ENCODE data around the gene PCDHA4.
"Not testable (repeated sequence)": the region's sequence is repeated elsewhere in the genome, so short reads cannot be mapped to it uniquely, and the experiment has no call there.

The PCDHA4 gene

GRCh38 chr5:140806834-140807775, at the start of gene PCDHA4:
Gene PCDHA4 (plus strand): TSS chr5:140807068.
- DNase-seq: no peak

DNA sequence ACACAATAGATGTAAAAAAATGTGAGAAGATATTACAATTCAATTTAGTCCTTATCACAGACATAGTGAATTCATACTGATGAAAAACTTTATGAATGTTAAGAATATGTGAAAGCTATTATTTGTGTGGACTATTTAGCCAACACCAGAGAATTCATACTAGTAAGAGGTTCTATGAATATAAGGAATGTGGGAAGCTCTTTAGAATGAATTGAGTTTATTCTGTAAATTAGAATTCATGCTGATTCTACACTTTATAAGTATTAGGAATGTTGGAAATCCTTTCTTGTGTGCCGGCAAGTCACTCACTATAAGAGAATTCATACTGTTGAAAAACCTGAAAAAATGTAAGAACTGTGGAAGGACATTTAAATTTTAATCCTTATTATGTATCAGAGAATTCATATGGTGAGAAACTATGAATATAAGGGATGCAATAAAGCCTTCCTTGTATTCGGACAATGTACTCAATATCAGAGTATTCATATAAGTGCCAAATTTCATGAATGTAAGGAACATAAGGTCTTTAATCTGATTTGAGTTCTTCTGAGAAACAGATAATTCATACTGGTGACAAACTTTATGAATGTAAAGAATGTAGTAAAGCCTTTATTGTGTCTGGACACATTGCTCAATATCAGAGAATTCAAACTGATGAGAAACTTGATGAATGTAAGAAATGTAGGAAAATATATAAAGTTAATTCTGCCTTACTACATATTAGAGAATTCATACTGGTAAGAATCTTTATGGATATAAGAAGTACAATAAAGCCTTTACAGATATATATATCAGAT, 42.5 kb upstream of the PCDHA4 start:
- DNase-seq: no peak

DNA sequence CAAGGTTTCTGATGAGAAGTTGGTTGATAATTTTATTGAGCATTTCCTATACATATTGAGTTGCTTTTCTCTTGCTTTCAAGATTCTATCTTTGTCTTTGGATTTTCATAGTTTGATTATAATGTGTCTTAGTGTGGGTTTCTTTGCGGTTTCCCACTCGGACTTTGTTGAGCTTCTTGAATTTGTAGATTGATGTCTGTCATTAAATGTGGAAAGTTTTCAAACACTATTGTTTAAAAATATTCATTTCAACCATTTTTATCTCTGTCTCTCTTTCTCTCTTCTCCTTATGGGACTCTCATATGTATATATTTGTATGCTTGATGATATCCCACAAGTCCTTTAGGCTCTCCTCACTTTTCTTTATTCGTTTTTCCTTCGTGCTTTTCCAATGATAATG, 39.4 kb upstream of the PCDHA4 start:
- no peak for DNase-seq

- no peak for DNase-seq
Observed at GRCh38 chr5:140780512-140780911, 26.4 kb upstream of the PCDHA4 start.

DNA sequence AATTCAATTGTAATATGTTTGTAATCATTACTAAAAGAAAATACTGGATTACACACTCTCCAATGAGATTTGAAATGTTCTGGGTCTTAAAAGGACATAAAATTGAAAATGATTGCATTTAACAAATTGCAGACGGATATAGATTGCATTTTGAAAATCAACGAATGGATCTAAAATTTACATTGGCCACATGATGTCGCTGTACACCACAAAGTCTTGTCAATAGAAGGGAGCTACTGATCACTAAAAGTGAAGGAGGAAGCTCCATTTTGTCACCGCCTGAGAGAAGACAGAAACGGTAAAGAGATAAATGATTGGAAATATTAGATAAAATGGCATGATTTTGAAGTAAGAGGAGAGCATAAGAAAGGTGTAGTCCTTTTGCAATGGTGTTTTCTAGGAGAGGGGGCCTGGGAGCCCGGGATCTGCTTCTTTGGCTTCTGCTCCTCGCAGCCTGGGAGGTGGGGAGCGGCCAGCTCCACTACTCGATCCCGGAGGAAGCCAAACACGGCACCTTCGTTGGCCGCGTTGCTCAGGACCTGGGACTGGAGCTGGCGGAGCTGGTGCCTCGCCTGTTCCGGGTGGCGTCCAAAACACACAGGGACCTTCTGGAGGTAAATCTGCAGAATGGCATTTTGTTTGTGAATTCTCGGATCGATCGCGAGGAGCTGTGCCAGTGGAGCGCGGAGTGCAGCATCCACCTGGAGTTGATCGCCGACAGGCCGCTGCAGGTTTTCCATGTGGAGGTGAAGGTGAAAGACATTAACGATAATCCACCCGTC, 20.8 kb upstream of the PCDHA4 start, which contains the start of gene PCDHA1:
Gene PCDHA1 (plus strand): TSS at position 236 of the 782 bp plus-strand sequence.
- no peak for DNase-seq

GRCh38 chr5:140787422-140787821, 19.4 kb upstream of the PCDHA4 start:
- DNase-seq: not testable (repeated sequence)

DNA sequence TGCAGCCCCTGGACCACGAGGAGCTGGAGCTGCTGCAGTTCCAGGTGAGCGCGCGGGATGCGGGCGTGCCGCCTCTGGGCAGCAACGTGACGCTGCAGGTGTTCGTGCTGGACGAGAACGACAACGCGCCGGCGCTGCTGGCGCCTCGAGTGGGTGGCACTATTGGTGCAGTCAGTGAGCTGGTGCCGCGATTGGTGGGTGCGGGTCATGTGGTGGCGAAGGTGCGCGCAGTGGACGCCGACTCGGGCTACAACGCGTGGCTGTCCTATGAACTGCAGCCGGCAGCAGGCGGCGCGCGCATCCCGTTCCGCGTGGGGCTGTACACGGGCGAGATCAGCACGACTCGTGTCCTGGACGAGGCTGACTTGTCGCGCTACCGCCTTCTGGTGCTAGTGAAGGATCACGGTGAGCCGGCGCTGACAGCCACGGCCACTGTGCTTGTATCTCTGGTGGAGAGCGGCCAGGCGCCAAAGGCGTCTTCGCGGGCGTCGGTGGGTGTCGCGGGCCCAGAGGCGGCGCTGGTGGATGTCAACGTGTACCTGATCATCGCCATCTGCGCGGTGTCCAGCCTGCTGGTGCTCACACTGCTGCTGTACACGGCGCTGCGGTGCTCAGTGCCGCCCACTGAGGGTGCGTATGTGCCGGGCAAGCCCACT, 18.9 kb upstream of the PCDHA4 start:
- not testable (repeated sequence) for DNase-seq

DNA sequence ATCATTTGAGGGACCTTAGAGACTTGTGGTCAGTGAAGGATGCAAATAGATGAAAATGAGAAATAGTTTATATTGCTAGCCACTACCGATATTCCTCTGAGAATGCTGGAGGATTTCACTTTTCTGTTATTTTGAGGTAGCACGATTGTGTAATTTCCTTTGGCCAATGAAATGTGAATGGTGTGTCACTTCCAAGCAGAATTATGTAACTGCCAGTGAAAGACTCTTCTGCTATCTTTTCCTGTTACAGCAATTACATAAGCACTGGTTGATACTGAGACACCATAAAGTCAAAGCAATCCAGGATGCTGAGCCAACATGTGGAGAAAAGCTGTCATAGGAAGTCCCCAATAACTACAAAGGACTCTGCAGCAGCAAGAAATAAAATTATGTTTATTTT, 15.8 kb upstream of the PCDHA4 start:
- DNase-seq: no peak

DNA sequence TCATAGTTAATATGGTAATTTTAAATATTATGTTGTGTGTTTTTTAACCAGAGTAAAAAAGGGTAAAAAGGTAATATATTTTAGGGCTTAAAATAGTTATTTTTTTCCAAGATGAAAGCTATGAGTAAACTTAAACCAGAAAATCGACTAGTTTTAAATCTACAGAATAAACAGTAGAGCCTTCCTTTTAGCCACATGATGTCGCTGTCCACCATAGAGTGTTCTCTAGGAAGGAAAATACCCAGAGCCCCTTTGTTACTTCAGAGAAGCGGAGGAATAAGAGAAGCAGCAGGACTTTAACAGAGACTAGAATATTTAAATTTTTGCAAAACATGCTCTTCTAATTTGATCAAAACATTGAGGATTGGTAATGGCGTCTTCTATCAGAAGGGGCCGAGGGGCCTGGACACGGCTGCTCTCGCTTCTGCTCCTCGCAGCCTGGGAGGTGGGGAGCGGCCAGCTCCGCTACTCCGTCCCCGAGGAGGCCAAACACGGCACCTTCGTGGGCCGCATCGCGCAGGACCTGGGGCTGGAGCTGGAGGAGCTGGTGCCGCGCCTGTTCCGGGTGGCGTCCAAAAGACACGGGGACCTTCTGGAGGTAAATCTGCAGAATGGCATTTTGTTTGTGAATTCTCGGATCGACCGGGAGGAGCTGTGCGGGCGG, 12.1 kb upstream of the PCDHA4 start, which contains the start of gene PCDHA2:
Gene PCDHA2 (plus strand): TSS at position 258 of the 664 bp plus-strand sequence.
- DNase-seq: no peak

GRCh38 chr5:140795259-140795641, 11.6 kb upstream of the PCDHA4 start:
- DNase-seq: no peak

- DNase-seq: not testable (repeated sequence)
Observed at GRCh38 chr5:140796072-140796717, 10.7 kb upstream of the PCDHA4 start.

GRCh38 chr5:140796718-140797095, 10.2 kb upstream of the PCDHA4 start:
- DNase-seq: no peak

DNA sequence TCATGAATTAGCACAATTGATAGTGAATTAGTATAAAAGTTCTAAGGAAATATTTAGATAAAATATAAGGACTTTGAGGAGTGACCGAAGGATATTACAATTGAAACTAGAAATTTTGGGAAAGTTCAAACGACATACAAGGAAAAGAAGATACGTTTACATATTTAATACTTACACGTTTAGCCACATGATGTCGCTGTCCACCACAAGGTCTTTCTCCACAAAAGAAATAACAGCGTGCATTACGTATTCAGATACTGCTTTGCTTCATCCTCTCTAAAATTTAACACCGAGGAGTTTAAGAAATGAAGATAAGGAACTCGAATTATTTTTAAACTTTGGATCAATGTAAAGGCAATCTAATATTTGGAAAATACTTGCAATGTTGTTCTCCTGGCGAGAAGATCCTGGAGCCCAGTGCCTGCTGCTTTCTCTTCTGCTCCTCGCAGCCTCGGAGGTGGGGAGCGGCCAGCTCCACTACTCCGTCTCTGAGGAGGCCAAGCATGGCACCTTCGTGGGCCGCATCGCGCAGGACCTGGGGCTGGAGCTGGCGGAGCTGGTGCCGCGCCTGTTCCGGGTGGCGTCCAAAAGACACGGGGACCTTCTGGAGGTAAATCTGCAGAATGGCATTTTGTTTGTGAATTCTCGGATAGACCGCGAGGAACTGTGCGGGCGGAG, 5.9 kb upstream of the PCDHA4 start, which contains the start of gene PCDHA3:
Gene PCDHA3 (plus strand): TSS at position 242 of the 678 bp plus-strand sequence.
- DNase-seq: no peak

DNA sequence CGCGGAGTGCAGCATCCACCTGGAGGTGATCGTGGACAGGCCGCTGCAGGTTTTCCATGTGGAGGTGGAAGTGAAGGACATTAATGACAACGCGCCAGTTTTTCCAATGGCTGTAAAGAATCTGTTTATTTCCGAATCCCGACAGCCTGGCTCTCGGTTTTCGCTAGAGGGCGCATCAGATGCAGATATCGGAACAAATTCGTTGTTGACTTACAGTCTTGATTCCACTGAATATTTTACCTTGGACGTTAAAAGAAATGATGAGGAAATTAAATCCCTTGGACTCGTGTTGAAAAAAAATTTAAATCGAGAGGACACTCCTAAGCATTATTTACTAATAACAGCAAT, 5.4 kb upstream of the PCDHA4 start:
- no peak for DNase-seq

- DNase-seq: not testable (repeated sequence)
Observed at GRCh38 chr5:140802381-140802780, 4.5 kb upstream of the PCDHA4 start.

DNA sequence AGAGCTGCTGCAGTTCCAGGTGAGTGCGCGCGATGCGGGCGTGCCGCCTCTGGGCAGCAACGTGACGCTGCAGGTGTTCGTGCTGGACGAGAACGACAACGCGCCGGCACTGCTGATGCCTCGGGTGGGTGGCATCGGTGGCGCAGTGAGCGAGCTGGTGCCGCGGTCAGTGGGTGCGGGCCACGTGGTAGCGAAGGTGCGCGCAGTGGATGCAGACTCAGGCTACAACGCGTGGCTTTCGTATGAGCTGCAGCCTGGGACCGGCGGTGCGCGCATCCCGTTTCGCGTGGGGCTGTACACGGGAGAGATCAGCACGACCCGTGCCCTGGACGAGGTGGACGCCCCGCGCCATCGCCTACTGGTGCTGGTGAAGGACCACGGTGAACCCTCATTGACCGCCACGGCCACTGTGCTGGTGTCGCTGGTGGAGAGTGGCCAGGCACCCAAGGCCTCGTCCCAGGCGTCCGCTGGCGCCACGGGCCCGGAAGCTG, 4.0 kb upstream of the PCDHA4 start:
- DNase-seq: no peak

GRCh38 chr5:140808241-140808888, 1.5 kb downstream of the PCDHA4 start:
- not testable (repeated sequence) for DNase-seq

DNA sequence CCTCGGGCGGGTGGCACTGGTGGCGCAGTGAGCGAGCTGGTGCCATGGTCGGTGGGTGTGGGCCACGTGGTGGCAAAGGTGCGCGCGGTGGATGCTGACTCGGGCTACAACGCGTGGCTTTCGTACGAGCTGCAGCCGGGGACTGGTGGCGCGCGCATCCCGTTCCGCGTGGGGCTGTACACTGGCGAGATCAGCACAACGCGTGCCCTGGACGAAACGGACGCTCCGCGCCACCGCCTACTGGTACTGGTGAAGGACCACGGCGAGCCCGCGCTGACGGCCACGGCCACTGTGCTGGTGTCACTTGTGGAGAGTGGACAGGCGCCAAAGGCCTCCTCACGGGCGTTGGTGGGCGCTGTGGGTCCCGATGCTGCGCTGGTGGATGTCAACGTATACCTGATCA, 2.0 kb downstream of the PCDHA4 start:
- DNase-seq: no peak

- no peak for DNase-seq
Observed at GRCh38 chr5:140821375-140822280, 14.8 kb downstream of the PCDHA4 start, which contains the start of gene PCDHA5. Gene PCDHA5 (plus strand): TSS chr5:140821613.

All from activated T-cell treated with anti-CD3 and anti-CD28 coated beads for 4 hours (primary cell).